PFSK-1 (cell line): ENCODE data around the gene PDE4B.

Experiments used
- FOXP2 ChIP-seq: optimal IDR thresholded peaks from 2 replicates; pipeline ENCODE3; 2011; ENCODE audit warnings: borderline replicate concordance, control low read depth, inconsistent platforms; ENCODE audit not compliant: insufficient read depth; ENCODE audit errors: extremely low read length, extremely low read depth
- POLR2AphosphoS5 ChIP-seq: IDR thresholded peaks from 2 replicates; pipeline ENCODE4 v1.6.1; 2012; ENCODE audit warnings: low read depth, mild to moderate bottlenecking, control low read depth, low read length, moderate library complexity
- REST ChIP-seq, 2 experiments: IDR thresholded peaks; 2 replicates each; pipeline versions ENCODE4 v1.6.1 to v1.8.0; 2011 to 2012; ENCODE audit warnings: low read depth in 2 of 2, low read length in 2 of 2, control low read depth in 1 of 2, inconsistent platforms in 1 of 2, mild to moderate bottlenecking in 1 of 2, moderate library complexity in 1 of 2; ENCODE audit not compliant: insufficient read depth in 1 of 2
- SIN3A ChIP-seq: IDR thresholded peaks from 2 replicates; pipeline ENCODE4 v1.6.1; 2012; ENCODE audit warnings: mild to moderate bottlenecking, low read length, moderate library complexity, borderline replicate concordance; ENCODE audit not compliant: insufficient read depth
- TAF1 ChIP-seq: IDR thresholded peaks from 2 replicates; pipeline ENCODE4 v1.6.1; 2012; ENCODE audit warnings: low read length, control low read depth, borderline replicate concordance; ENCODE audit not compliant: insufficient read depth

The PDE4B gene

DNA sequence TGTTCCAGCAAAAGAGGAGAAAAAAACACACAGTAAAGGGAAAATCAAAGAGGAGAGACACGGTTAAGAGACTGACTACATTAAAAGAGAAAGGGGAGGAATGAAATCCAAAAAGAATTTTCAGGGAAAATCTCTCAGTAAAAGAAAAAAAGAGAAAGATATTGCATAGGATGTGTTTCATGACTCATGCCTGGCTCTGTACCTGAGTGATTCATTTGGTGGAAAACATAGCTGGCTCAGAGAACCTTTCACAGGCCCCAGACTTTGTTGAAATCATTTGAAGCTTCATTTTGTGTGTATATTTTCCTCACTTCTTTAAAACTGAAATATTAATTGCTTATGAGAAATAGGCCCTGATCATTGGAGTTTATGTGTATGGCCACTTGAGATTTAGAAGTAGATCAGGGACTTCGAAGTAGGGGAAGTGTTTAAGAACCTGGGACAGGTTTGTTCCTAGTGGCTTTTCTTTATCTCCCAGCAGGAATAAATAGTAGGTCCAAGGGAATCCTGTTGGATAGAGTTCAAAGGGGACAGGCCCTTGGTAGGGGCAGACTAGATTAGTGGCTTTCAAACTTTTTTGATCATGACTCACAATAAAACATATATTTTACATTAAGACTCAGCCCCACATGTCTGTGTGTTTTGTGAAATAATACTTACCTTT lies 502.1 kb downstream of the PDE4B start:
- TF ChIP-seq SIN3A (no peak), POLR2AphosphoS5 (no peak), TAF1 (no peak), REST (IDR thresholded peaks at IDR 0.05; ENCODE audit: insufficient read depth in 1 of 2, low read depth in 2 of 2, low read length in 2 of 2) (no peak), FOXP2 (no peak)

GRCh38 chr1:66295803-66296202 lies 503.1 kb downstream of the PDE4B start:
- TF ChIP-seq REST (IDR thresholded peaks at IDR 0.05; ENCODE audit: insufficient read depth in 1 of 2, low read depth in 2 of 2, low read length in 2 of 2) (no peak), TAF1 (no peak)

DNA sequence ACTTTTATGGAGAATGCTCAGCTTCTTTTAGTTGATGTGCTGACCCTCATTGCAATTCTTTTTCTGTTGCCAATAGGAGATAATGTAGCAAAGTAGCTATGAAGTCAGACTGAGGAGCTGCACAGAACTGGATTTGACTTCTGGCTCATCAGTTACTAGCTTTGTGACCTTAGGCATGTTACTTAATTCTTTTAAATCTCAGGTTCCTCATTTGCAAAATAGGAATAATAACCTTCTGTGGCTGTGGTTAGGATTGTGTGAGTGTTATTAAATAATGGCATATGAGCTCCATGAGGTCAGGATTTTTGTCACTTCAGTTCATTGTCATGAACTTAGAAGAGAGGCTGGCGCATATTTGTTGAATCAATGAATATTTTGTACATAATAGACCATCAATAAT lies 503.7 kb downstream of the PDE4B start:
- TF ChIP-seq POLR2AphosphoS5: no peak
- no peak for TF ChIP-seq TAF1
- TF ChIP-seq SIN3A: no peak
- no peak for TF ChIP-seq FOXP2
- no peak for TF ChIP-seq REST (IDR thresholded peaks at IDR 0.05; ENCODE audit: insufficient read depth in 1 of 2, low read depth in 2 of 2, low read length in 2 of 2)

DNA sequence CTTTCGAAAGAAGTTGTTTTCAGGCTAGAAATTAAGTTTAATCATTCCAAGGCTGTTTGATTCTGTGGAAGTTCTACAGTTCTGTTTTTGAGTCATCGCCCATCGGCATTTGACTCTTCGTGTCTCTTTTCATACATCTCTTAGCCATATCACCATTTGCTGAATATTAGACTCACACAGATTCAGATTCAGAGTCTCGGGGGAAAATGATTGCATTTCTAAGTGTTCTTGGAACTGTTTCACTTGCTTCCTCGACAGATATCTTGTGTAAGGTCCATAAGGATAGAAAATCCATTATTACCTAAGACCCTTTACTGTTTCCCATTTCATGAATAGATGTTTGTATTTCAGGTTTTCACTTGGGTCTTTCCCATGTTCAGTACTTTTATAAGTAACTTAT lies 504.3 kb downstream of the PDE4B start:
- TF ChIP-seq POLR2AphosphoS5 (no peak), TAF1 (no peak), REST (IDR thresholded peaks at IDR 0.05; ENCODE audit: insufficient read depth in 1 of 2, low read depth in 2 of 2, low read length in 2 of 2) (no peak), SIN3A (no peak), FOXP2 (no peak)

DNA sequence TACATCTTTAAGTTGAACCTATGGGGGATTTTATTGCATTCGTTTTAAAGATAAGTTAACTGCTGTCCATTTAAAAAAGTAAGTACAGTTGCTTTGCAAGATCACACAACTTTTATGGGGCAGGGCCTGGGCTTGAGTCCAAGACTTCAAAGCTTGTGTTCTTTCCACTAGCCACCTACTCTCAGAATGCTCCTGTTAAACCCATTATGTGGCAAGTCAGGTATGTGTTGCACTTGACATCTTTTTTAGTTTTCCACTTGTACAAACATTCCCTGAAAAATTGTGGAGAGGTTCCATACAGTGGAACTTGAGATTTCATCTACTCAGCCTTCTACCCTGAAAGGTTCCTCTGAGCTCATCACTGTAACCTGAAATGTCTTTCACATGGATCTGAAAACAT lies 505.8 kb downstream of the PDE4B start:
- TF ChIP-seq SIN3A (no peak), FOXP2 (no peak), REST (IDR thresholded peaks at IDR 0.05; ENCODE audit: insufficient read depth in 1 of 2, low read depth in 2 of 2, low read length in 2 of 2) (no peak), POLR2AphosphoS5 (no peak), TAF1 (no peak)
